ENCODE measurements around the gene SEC24D.

Gene SEC24D

DNA sequence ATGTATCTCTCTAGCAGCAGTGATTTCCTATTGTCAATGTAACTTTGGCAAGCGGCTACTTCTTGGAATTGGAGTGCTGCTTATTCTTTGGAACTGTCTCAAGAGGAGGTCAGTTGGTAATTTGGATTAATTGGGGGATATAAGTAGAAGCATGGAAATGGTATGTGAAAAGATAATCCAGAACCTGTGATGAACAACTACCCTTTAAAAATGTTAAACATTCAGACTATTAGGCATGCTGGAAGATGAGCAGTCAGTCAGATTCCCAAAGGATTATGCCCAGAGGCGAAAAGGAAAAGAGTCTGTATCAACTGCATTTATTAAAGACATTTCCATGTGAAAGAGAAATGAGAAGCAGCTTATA, 62.5 kb downstream of the SEC24D start:
- DNase-seq (ENCODE audit: low read depth in 2 of 2): no peak

DNA sequence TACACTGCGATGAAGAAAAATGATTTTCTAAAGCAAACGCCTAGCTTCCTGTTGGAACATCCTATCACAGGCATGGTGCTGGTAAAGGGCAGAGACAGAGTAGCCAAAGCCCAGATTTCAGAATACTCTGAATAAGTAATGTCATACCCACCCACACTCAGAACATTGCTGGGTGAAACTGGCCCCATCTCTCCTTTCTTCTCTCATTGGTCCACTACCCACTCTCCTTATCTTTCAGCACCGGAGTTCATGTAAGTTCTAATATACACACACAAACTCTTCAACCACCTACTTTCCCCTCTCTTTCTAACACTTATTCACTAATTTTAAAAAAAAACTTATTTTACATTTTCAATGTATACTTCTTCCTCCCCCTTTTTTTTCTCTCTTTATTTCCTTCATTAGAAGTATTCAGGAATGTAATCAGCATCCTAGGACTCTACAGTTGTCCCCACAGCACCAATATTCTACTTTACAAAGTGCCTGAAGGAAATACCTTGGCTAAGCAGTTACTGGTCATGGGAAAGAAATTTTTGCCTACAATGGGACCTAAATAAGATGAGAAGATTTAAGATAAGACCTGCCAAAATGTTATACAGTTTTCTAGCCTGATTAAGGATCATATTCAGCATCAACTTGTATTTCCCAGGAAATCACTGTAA, 63.0 kb downstream of the SEC24D start:
- DNase-seq (ENCODE audit: low read depth in 2 of 2): no peak

DNA sequence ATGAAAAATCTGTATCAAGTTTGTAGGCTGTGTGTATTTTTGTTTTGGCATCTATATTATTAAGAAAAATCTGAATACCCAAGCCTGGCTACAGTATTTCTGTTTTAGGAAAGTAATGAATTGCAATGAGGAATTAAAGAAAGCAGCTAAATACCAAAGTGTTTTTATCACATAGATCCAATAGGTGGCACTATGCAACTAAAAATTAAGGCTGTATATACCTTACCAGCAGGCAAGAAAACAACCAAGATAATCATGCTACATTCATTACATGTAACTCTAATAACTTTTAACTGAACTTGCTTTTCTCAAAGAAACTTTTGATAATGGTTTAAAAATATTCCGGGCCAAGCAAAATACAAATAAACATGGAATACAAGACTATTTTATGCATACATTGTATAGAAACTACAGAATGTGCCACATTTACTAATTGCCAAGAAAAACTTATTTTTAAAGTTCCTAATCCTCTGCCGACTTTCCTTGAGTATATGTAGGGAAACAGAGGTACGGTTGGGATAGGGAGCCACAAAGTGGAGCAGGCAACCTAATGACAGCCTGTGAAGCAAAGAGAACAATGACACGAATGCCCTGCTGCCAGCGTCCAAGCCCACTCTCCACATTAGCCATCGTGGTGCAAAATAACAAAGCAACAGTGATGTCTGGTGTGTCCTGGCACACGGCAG, 63.7 kb downstream of the SEC24D start:
- DNase-seq (ENCODE audit: low read depth in 2 of 2): no peak

DNA sequence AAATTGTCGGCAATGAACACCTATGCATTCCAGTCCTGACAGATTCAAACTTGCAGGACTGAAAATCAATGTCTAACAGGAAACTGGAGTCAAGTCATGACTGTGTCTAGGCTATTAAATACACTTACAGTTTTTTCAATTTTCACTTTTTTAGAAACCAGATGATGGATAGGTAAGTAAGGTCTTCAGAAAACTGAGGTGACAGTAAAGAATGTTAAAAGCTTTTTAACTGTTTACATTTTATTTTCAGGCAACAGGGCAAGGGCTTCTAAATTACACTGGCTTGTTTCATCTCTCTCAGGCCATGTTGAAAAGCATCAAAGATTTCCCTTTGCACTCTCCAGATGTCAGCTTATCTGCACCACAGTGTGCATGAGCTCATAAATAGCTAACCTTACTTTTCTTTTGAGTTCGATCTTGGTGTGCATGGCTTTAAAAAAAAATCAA, 65.2 kb downstream of the SEC24D start:
- no peak for DNase-seq (ENCODE audit: low read depth in 2 of 2)

DNA sequence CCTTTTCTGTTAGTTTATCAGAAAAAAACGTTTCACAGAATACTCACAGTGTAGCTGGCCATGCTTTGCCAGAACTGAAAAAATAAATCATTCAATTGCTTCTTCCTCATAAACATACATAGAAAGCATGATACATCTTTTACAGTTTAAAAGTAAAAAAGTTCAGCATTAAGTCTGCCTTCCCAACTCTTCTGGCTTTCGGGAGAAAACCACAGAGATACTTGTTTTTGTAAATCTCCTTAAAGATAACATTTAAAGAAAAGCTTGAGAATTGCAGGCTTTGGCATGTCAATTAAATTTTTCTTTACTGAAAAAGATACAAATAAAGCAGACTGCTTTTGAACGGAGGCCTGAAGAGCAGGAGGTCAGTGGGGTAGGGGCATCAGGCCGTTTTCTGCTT, 66.8 kb downstream of the SEC24D start:
- no peak for DNase-seq (ENCODE audit: low read depth in 2 of 2)

DNA sequence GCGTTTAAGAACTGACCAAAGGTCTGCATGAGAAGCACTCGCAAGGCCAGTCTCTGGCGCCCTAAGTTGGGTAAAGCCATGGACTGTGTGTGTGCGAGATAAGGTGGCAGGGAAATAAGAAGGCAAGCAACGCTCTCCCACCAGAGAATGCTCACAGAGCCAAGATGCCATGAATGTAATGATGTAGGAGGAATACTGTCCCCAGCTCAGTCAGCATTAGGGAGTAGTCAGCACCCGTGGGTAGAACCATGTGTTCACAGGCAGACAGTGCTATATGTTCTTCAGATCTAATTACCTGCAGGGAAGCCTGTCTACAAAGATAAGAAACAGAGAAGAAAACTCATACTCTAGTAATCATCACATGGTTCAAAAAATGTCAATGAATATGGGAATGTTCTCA, 68.8 kb downstream of the SEC24D start:
- no peak for DNase-seq (ENCODE audit: low read depth in 2 of 2)

DNA sequence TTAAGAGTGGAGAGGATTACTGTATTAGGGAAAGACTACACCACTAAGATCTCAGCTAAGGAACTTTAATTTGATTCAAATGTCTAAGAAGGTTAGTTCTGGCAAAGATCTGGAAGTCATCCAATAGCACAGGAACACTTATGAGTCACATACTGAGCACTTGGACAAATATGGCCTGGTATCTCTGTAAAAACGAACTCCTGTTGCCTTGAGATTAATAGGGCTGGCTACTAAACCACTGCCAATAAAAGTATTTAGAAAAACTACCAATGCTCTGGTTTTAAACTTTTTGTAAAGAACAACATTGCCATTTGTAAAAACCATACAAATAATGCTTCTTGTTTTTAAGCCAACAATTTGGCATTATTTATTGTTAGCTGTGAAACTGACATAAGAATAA, 70.5 kb downstream of the SEC24D start:
- no peak for DNase-seq (ENCODE audit: low read depth in 2 of 2)

DNA sequence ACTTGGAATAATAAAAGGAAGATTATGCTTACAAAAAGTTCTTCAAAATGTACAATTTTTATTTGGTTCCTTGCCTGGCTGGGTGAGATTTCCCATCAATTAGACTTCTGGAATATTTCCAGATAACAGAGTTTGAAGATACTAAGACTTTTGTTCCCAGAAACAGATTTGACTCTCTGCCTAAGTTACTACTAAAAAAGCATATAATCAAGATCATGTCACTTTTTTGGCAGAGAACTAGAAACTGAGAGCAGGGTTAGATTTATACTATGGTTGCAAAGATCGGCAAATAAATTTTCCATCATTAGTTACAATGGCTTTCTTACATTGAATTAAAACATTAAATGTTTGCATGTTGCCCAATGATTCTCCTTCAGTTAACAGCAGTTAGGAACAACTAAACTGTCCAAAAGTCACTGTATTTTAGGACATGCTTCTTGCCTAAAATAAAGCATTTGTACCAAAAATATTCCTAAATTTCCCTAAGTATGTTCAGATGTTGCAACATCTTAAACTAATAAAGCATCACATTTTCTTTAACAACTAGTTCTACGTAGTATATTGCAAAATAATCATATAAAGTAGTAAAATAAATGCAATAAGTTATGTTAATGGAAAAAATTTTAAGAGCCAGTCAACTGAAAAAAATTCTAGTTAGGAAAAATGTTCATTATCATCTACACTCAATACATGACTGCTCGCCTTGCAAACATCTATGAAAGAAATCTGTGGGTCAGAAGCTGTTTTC, 73.0 kb downstream of the SEC24D start:
- no peak for DNase-seq (ENCODE audit: low read depth in 2 of 2)

DNA sequence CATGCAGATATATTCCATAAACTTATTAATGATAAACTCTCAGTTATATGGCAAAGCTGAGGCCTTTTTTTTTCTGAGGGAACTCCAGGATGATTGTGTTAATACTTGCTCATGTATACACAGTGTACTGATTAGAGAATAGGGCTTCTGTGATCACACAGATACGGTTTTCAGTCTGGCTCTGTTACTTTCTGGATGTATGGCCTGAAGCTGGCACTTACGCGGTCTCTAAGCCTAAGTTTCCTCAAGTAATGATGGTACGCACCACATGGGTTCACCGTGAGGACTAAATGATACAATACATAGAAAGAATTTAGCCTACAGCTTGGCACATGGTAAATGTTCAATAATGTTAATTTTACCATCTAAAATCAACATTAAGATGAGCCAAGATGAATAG, 73.8 kb downstream of the SEC24D start:
- DNase-seq (ENCODE audit: low read depth in 2 of 2): no peak

DNA sequence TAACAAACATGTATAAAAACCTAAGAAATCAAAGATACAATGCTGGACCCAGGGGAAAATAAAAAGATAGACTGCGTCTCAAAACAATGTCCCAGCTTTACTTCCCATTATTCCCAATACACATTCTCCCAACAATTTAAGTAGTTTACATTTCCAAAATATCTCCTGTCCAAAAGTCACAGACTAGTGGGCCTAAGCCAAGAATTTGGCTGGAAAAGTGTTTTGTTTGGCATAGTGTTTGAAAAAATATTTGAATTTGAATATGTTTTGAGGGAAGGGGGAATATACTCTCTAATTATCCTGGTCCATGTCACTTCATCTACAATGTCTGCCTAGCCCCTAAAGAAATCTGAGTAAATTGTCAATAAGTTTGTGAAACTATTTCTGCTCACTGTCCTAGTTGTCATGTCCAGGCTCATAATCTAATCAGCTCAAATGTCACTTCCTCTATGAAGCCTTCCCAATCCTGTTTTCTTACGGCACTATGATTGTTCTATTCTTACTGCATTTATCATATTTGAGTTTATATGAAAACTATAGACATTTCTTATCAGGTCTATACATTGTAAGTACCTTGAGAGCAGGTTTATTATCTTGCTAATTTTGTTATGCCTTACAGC, 74.4 kb downstream of the SEC24D start:
- DNase-seq (ENCODE audit: low read depth in 2 of 2): no peak

DNA sequence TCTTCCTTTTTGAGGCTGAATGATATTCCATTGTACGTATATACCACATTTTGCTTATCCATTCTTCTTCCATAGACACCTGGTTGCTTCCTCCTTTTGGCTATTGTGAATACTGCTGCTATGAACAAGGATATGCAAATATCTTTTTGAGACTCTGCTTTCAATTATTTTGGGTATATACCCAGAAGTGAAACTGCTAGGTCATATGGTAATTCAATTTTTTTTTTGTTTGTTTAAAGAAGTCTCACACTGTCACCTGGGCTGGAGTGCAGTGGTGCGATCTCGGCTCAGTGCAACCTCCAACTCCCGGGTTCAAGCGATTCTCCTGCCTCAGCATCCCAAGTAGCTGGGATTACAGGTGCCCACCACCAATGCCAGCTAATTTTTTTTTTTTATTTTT, 75.4 kb downstream of the SEC24D start:
- no peak for DNase-seq (ENCODE audit: low read depth in 2 of 2)

DNA sequence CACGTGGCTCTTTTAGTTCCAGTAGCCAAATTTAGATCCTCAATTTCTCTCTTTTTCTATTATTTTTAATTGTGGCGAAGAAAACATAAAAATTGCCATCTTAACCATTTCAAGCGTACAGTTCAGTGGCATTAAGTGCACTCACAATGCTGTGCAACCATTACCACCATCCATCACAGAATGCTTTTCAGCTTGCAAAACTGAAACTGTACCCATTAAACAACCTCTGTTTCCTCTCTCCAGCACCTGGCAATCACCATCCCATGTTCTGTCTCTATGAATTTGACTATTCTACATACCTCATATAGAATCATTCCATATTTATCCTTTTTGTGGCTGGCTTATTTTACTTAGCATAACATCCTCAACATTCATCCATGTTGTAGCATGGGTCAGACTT, 75.8 kb downstream of the SEC24D start:
- DNase-seq (ENCODE audit: low read depth in 2 of 2): no peak

DNA sequence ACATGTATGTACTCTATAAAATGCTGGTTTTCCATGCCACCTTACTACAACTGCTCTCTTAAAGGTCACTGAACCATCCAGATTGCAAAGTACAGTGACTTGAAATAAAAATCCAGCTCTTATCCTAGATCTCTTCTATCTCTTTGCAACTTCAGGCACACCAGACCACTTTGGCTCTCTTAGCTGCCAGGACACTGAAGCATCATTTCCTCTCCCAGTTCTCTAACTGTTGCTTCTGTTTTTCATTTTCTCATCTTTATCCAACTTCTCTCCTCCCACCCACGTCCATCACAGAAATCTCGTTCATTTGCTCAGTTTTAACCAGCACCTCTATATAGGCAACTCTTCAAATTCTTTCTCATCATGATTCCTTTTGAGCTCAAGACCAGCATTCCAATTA, 76.4 kb downstream of the SEC24D start:
- DNase-seq (ENCODE audit: low read depth in 2 of 2): no peak

DNA sequence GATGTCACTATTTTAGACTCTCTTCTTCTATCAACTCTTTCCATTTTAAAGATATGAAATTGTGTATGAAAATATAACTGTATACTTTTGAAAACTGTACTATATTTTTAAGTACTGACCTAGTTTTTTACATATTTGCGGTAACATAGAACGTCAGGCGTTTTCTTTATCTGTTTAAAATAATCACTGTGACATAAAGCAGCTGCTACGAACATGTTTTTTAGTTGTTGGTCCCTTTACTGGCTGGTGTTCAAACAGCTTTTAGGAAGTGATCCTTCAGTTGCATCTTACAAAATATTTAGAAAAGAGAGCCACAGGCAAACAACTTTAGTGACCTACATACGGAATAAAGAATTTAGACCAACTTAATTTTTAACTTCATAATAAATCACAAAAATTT, 77.6 kb downstream of the SEC24D start:
- no peak for DNase-seq (ENCODE audit: low read depth in 2 of 2)

DNA sequence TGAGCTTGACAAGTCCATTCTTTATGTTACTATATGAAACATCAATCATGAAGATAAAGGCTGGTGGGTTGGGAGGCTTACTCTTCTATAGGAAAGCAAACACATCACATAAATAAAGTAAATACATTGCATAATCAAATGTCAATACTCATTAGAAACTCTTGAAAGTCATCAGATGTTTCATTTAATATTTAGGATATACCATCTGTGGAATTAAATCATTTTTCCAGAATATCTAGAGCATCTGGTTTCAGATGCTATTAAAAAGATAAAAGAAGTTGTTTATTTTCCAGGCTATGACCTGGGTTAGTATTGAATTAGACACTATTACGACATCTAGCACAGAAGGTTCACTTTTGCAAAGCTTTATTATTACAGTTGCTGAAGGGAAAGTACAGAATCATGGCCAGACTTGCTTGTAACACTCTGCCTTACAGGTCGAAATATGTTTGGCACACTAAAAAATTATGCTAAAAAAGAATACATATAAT, 78.1 kb downstream of the SEC24D start:
- DNase-seq (ENCODE audit: low read depth in 2 of 2): no peak

DNA sequence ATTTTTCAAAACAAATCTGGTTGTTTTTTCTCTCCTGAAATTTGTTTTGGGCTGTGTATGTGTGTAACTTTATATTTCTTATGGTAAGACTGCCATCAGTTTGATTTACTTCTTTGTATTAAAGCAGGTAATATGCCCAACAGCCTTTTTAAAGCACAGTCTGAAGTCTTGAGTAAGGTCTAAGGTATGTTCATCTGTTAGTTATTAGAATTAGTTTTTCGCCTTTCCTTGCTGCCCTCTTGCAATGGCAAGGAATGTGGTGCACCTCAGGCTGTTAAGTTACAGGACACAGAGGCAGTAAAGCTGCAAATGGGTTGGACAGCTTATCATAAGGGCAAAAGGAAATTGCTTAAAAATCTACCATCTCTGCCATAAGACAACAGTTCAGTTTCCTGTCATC, 79.0 kb downstream of the SEC24D start:
- DNase-seq (ENCODE audit: low read depth in 2 of 2): no peak

DNA sequence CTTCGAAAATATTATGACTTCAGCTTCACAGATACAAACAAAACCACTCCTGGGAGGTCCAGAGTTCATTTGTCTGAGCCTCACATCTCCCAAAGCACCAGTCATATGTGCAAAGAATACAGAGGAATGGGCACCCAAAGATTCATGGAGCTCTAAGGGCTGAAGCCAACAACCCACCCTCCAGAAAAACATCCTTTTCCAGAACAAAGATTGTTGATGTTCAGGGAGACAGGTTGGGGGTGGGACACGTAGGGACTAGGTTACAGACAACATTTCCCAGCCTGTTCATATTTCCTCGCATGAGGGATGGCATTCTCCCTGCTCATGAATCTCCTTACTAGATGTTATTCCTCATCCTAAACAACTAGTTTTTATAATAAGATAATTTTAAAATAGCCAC, 79.5 kb downstream of the SEC24D start:
- no peak for DNase-seq (ENCODE audit: low read depth in 2 of 2)

DNA sequence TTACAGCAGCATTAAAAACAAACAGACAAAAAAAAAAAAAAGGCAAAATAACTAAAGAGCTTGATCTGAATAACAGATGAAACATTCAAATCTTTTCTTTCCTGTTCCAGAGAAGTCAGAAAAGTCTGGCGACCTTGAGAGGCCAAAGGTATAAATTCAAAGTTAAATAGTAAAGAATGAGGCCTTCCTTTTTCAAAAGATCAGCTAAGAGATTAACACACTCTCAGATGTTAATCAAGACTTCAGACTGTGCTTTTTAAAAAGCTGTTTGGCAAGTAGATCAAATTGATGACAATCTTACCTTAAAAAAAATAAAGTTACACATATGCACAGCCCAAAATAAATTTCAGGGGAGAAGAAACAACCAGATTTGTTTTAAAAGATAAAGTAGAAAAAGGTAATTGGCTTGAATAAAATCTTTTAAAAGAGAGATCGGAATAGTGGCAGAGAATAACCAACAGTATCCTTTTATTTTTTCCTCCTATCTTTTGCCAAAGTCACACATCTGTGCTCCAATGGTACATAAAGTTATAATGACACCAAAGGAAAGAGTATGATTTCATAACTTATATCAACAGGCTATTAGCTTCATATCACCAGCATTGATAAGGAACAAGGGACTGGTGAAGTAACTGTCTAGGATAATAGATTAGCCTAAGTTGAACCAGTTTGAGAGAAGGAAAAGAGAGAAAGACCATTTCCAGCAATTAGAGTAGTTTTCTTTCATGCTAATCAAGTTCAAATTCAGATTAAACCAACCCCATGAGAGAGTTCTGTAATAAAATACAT, 80.3 kb downstream of the SEC24D start:
- no peak for DNase-seq (ENCODE audit: low read depth in 2 of 2)

DNA sequence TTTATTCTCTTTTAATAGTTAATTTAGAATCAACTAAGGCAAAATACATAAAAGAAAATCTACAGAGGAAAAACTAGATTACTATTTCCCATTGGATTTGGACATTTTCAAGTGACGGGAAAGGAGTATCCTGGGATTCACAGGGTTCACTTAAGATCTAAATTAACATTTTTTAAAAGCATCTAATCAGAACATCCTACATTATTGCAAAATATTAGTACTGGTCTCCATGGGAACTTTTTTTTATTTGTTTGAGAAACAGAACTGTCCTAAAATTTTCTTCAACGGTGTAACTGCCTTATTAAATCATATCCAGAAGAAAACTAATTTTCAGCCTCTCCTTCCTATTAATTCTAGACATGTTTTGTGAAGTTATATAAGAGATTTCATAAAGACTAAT, 81.0 kb downstream of the SEC24D start:
- DNase-seq (ENCODE audit: low read depth in 2 of 2): no peak

DNA sequence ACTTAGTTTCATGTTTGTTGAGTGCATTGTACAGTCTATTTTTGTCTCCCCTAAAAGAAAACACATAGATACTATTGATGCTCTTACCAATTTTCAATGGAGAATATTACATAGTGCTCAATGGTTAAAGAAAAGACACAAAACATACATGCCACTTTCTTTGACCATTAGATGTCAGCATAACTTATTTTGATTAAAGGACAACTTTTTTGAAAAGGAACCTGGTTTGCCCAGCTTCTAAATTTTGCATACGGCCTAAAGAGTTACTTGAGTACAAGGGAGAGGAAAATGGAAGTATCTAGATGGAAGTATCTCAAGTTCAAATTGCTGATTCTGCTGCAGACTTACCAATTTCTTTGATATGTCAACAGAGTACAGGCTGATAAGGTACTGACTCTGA, 82.2 kb downstream of the SEC24D start:
- DNase-seq (ENCODE audit: low read depth in 2 of 2): no peak

DNA sequence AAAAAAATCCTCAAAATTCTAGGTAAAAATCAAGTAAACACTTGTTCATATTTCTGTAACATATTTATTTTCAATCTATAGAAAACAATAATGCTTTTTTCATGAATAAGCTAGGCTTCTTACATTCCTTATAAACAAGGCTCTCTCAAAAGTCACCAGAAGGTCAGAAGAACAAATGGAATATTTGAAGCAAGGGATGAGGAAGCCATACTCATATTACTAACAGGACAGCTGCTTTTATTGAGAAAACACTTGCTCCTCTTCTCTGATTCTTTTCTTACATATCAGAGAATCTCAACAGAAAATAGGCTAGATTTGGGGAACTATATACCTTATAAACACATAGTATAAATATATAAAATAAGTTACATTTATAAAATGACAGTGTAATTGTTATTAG, 82.8 kb downstream of the SEC24D start:
- no peak for DNase-seq (ENCODE audit: low read depth in 2 of 2)

DNA sequence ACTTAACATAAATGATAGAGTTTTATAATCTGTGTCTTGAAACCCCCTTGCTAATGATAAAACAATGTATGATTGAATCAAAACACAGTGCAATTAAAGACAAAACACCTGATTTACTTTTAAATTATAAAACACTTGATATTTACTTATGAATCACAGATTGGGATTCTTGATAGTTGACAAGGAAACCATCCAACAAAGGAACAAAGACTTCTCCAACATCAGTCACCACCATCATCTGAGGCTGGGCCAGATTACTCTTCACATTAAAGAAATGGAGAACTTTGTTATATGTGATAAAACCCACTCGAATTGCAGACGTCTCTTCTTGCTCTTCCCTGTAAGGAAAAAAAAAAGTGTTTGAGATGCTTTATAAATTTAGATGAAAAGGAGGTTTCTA, 83.4 kb downstream of the SEC24D start:
- no peak for DNase-seq (ENCODE audit: low read depth in 2 of 2)
